ENCODE data around the gene NISCH. TPM values are rescaled to one million over a fixed set of nuclear protein-coding genes. Genes with fewer than 3 reads are reported as not detected.

NISCH gene
- total RNA-seq, 1 experiment from 2014 or later = 104 TPM

DNA sequence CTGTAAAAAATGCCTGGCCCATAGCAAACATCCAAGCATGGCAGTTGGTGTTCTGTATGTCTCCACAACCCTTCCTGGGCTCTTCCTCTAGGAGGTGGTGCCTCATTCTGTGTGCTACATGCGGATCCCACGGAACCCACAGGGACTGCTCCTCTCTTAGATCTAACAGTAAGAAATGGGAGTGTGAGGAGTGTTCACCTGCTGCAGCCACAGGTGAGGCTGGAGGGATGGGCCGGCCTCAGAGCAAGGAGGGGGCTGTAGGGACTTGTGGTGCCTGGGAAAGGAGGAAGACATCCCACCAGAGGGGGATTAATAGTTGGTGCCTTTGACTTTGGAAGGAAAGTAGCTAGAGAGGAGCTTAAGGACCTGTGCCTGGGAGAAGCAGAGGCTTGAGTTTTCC, 32.7 kb upstream of the NISCH start:
- no peak overlapping the region for H3K4me3 Mint-ChIP-seq
- Histone ChIP-seq H4K8ac (replicated peaks; ENCODE audit: insufficient read length, low read depth, low read length) (no peak overlapping the region), H2AFZ (ENCODE audit: low read length) (no peak overlapping the region), H3K56ac (ENCODE audit: insufficient read length, low read depth, low read length) (no peak overlapping the region), H2BK12ac (ENCODE audit: insufficient read length, low read depth, low read length) (no peak overlapping the region), H3K79me2 (ENCODE audit: insufficient read depth, low read length) (no peaks in the 10 kb centered on the region), H2BK5ac (ENCODE audit: insufficient read length, low read length) (no peak overlapping the region), H4K5ac (ENCODE audit: insufficient read length, low read depth, low read length) (no peak overlapping the region), H3K9ac (ENCODE audit: extremely low read depth, insufficient read length, low read length) (no peak overlapping the region), H3K4ac (ENCODE audit: low read depth, low read length) (no peak overlapping the region), H3K18ac (ENCODE audit: insufficient read length, low read depth, low read length) (no peak overlapping the region), H3K27ac (ENCODE audit: insufficient read length, low read depth, low read length) (no peak overlapping the region), H3K23ac (ENCODE audit: insufficient read length, low read depth, low read length) (no peak overlapping the region), H3K4me2 (ENCODE audit: insufficient read depth, insufficient read length, low read length) (no peak overlapping the region), H2AK5ac (ENCODE audit: insufficient read length, low read length) (no peak overlapping the region), H2BK120ac (ENCODE audit: low read depth, low read length, poor library complexity, severe bottlenecking) (no peak overlapping the region), H3K4me1 (ENCODE audit: insufficient read depth, low read length) (peaks cover 3% of the 10 kb centered on the region; the same call in 1 of the 2 replicates), H3K27me3 (ENCODE audit: insufficient read depth, low read length) (no peaks in the 10 kb centered on the region), H3K9me3 (ENCODE audit: control insufficient read depth, low read depth, low read length) (no peaks in the 10 kb centered on the region), H3K23me2 (ENCODE audit: insufficient read length, low read depth, low read length, poor library complexity, severe bottlenecking) (no peaks in the 10 kb centered on the region), H4K91ac (ENCODE audit: insufficient read length, low read depth, low read length) (no peak overlapping the region), H3T11ph (ENCODE audit: low read length) (no peak overlapping the region), H2BK15ac (ENCODE audit: low read depth, low read length) (no peak overlapping the region), H2BK20ac (ENCODE audit: low read depth, low read length, poor library complexity, severe bottlenecking) (no peak overlapping the region), H3K14ac (ENCODE audit: insufficient read depth, low read length) (no peak overlapping the region), H3K79me1 (ENCODE audit: insufficient read depth, low read depth, low read length, poor library complexity, severe bottlenecking) (no peaks in the 10 kb centered on the region), H4K20me1 (ENCODE audit: control insufficient read depth, insufficient read depth, insufficient read length) (no peaks in the 10 kb centered on the region)
- no peak for DNase-seq
- H3K4me1 Mint-ChIP-seq = peaks cover 15 to 16% of the 10 kb centered on the region in 2 experiments
- H3K36me3 Mint-ChIP-seq (ENCODE audit: insufficient read depth in 1 of 3, low read depth in 3 of 3) = no peaks in the 10 kb centered on the region
- WGBS (ENCODE audit: extremely low coverage, insufficient read length, low lambda C conversion rate) = no CpG with 5 or more reads among the region's 3 CpGs
- peak overlapping the region in 1 of 3 experiments; percentile 55; a peak in 1 of 7 replicates for H3K27ac Mint-ChIP-seq
- no peaks in the 10 kb centered on the region for H3K27me3 Mint-ChIP-seq (ENCODE audit: low read depth)
- no peaks in the 10 kb centered on the region for H3K9me3 Mint-ChIP-seq
- TF ChIP-seq CTCF (conservative IDR thresholded peaks at IDR 0.05) = no peak

All from H9 (cell line).